ENCODE data around the gene SLC2A8. TPM values are rescaled to one million over a fixed set of nuclear protein-coding genes. Genes with fewer than 3 reads are reported as not detected.

SLC2A8 gene
- polyA plus RNA-seq, 10 donors, result 8.5 to 15.2 (median 11.8) TPM

DNA sequence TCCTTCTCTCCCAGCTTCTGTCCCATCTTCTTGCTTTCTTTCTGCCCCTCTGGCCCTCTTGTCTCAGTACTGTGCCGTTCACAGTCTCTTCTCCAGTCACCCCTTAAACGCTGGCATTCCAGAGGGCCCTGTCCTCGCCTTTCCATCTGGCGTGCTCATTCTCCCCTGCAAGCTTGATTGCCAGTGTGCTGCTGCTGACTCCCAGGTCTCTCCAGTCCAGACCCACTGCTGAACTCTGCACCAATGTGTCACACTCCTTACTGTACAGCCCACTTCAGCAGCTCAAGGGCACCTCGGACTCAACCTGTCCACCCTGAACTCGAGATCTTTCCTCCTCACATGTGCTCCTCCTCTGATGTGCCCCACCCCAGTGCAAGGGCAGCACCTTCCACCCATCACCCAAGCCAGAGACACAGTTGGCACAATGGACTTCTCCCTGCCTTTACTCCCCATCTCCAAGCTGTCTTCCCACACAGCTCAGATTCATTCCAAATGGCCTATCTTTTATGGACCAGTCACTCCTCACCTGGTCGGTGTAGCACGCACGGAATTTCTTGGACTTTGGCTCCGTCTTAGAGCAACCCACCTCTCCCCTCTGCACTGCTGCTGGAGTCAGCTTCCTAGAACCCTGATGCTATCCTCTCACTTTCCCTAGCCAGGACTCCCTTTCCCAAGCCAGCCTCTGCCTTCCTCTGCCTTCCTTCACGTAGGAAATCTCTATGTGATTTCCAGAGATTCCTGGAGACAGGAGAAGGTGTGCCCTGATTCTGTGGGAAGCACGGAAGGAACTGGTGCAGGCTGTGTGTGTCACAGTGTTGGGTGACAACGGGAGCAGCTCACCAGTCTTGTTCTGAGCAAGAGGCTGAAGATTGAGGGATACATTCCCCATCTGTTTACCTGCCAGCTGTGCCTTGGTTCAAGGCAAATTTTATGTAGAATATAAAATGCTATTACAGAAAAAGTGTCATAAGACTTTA lies 26.0 kb upstream of the SLC2A8 start:
- DNase-seq, result no peak

DNA sequence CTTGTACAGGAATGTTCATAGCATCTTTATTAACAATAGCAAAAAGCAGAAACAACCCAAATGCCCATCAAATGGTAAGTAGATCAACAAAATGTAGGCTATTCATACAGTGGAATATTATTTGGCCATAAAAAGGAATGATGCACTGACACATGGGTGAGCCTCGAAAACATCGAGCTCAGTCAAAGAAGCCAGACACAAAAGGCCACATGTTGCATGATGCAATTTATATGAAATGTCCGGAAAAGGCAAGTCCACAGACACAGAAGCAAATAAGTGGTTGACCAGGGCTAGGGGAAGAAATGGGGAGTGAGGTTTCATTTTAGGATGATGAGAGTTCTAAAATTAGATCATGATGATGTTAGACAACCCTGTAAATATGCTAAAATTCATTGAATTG lies 16.5 kb upstream of the SLC2A8 start:
- DNase-seq, result no peak

DNA sequence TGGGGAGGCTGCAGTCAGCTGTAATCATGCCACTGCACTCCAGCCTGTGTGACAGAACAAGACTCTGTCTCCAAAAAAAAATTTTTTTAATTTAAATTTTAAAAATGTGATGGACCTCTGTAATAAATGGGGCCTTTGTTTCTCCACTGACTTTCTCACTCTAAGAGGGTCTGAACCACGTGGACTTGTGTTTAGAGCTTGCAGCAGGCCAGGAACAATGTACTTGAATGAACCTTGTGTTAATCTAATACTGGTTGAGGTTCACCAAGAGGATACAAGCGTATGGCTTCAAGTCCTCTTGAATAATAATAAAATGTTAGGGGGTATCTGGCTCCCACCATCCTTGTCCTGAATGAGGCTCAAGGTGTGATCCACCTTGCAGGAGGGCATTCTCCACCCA lies 14.4 kb upstream of the SLC2A8 start:
- DNase-seq, result no peak

DNA sequence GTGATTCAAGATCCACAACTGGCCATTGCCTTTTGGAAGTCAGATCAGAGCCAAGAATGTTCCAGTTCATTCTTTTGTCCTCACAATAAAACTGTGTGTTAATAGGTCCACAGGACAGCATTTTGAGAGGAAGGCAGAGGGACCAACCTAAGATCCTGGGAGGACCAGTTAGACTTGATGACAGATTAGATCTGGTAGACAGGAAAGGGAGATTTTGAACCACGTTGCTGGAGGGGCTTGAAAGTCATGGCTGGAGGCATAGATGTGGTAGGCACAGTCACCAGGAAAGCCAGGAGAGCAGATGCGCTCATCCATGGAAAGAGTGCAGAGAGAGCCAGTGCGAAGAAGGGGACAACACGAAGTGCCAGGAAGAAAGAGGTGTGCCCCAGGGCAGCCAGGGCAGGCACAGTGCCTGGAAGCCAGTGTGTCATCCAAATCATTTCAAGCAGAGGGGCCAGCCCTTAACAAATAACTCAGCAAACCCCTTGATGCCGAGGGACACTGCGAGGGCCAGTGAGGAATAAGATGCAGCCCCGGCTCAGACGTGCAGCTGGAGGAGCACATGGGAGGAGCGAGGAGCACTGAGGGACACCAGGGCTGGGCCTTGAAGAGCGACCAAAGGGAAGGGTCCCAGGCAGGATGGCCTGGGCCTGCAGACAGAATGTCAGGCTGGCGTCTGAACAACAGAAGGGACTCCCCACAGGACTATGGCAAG lies 12.8 kb upstream of the SLC2A8 start:
- DNase-seq, result no peak

- no peak for DNase-seq
Observed at GRCh38 chr9:127384901-127385300, 12.1 kb upstream of the SLC2A8 start.

- no peak for DNase-seq
Observed at GRCh38 chr9:127386249-127386648, 10.7 kb upstream of the SLC2A8 start.

GRCh38 chr9:127386981-127387380 lies 10.0 kb upstream of the SLC2A8 start:
- no peak for DNase-seq

DNA sequence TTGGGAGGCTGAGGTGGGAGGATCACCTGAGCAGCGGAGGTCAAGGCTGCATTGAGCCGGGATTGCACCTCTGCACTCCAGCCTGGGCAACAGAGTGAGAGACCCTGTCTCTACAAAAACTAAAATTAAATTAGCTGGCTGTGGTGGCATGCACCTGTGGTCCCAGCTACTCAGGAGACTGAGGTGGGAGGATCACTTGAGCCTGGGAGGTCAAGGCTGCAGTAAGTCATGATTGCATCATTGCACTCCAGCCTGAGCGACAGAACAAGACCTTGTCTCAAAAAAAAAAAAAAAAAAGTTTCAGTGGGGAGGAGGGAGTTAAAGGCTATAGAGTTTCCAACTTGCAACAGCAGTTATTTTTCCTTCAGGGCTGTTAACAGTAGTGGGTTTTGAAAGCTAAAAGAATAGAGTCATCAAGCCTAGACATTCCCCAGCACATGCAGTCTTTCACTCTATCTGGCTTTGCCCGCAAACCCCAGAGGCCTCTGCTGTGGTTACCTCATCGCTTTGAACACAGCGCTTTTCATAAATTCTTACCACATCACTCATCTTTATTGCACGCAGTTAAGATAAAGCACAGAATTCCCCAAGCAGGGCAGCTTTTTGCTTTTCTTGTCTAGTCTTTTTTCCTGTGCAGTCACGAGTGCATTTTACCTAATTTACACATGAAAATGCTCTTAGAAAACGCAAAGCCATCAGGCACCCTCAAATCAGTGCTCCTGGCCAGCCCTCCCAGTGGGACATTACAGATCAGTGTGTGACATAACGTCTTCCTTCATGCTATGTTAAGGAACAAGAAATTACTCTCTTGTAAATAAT lies 8.7 kb upstream of the SLC2A8 start:
- peak; percentile 26 to 92 (median 56) for DNase-seq

GRCh38 chr9:127388856-127389238 lies 8.1 kb upstream of the SLC2A8 start:
- DNase-seq, result no peak

DNA sequence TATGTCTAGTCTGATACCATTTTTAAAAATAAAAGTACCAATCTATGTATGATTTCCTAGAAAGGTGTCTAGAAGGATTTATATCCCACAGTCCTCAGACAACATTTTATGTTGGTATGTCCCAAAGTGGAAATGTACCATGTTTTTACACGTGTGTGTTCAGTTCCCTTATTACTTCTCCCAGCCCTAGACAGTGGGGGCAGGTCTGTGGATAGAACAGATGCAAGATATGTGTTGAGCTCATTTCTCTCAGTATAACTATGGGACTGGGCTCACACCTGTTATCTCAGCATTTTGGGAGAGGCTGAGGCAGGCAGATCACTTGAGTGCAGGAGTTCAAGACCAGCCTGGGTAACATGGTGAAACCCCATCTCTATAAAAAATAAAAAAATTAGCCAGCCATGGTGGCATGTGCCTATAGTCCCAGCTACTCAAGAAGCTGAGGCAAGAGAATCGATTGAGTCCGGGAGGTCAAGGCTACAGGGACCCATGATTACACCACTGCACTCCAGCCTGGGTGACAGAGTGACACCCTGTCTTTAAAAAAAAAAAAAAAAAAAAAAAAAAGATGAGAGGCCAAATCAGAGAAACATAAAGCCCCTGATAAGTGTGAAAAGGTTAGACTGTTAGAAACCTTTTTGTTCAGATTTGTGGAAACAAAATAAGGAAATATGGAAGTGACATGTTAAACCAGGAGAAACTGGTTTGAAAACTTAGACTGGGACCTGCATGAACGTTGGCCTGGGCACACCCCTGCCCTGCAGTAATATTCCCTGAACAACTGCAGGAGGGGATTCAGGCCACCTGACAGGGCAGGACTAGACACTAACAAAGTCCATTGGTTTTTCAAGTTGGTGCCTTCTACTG lies 7.4 kb upstream of the SLC2A8 start:
- DNase-seq, result no peak

DNA sequence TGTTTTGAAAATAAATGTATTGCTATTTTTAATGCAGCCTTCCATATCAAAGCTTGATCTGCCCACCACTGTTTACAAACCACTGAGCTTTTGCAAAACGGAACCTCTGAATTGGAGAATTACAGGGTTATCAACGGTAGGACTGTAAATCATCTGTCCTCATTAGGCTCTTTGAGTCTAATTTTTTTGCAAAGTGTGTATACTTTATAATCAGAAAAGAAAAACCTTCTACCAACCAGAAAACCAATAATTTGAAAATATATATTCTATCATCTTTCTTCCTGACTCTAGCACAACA lies 6.8 kb upstream of the SLC2A8 start:
- no peak for DNase-seq

DNA sequence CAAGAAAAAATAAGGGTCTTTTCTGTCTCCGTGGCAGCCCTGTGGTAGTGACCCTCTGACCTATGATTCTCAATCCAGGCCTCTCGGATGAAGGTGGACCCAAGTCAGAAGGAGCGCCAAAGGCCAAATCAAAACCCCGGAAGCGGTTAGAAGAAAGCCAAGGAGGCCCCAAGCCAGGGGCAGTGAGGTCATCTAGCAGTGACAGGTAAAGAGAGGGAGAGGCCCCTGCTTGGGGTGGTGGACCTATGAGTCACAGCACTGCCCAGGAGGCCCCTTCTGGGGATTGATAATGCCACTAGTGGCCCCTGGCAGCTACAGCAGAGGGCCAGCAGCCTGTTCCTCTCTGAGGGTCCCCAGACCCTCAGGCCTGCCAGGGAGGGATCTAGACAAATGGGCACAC lies 6.4 kb upstream of the SLC2A8 start:
- DNase-seq, result no peak

- DNase-seq, result no peak
Observed at GRCh38 chr9:127392166-127392565, 4.8 kb upstream of the SLC2A8 start.

GRCh38 chr9:127392976-127393375 lies 4.0 kb upstream of the SLC2A8 start:
- no peak for DNase-seq

DNA sequence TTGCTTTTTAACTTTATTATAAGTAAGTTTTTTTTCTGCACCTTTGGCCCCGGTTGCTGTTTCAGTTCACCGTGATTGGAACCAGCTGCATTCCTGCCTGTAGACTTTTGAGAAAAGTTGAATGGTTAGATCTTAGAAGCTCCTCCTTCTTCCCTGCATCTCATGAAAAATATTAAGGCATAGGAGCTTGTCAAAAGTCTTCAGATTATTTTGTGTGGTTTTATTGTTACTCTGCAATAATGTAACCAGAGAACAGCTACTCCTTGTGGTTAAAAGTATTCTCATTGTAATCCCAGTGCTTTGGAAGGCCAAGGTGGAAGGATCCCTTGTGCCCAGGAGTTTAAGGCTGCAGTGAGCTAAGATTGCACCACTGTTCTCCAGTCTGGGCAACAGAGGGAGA lies 3.3 kb upstream of the SLC2A8 start:
- no peak for DNase-seq

DNA sequence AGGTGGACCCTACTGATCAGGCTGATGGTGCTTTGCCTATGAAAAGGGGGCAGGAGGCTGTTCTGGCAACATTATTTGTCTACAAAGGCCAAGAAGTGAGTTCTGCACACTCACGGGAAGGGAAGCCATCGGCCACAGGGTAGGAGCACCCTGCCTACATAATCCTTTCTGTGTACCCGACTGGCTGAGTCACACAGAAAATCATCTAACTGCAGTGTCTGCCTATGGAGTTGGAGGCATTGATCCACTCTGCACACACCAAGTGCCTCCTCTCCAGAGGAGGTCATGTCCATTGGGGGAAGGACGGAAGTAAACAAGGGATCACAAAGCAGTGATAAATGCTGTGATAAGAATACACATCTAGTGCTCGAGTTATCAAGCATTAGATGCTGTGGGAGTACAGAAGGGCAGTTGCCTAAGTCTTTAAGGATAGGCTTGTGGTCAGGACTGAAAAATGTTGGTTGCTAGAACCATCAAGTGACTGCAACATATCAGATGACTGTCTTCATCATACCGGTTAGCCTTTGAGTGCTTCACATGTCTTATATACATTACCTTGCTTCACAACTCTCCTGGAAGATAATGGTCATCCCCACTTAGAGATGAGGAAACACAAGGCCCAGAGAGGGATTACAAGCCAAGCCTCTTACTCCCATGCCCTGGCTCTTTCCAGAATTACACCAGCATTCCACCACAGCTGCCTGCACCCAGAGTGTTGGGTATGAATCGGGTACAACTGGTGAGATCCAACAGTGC lies 1.3 kb upstream of the SLC2A8 start:
- DNase-seq, result no peak

DNA sequence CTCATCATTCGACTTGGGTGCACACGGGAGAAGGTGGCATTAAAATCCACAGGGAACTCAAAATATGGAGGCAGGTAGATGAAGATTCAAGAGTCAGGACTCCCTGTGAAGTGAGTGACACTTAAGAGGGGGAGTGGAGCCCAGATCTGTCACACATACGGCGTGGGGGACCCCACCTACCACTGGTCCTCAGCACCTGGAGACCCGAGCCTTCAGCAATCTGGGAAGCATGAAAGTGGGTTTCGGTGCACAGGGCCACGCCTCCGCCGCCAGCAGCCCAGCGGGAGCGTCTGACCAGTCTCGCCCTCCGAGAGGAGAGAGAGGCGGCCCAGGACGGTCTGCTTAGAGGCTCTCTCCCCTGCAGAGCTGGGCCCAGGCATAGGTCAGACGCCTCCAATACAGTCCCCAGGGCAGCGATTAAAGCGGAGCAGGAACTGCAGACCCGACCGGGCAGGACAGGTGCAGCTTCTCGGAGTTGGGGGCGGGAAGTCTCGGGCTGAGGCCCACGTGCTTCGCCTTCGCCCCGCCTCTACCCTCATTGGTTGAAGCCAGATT lies 639 bp upstream of the SLC2A8 start:
- no peak for DNase-seq

GRCh38 chr9:127397646-127398274 lies 791 bp downstream of the SLC2A8 start:
- peak in 2 of 3 donors; percentile 37 to 74 for DNase-seq

GRCh38 chr9:127398275-127398647 lies 1.3 kb downstream of the SLC2A8 start:
- no peak for DNase-seq

Data from muscle of back (tissue), 11 donors.